PC-9 (cell line): Measurements from ENCODE around the gene HMGN2. TPM values are rescaled to one million over a fixed set of nuclear protein-coding genes. Genes with fewer than 3 reads are reported as not detected.

Source experiments
- BruUV-seq: library from RNA; stranded (reverse); fragments of 400-500 nt; replicated peaks from 2 replicates; lab custom pipeline; 2021; lab: Mats Ljungman, UMichigan
- CTCF ChIA-PET: fragments of 300-600 bp; sonication (Branson Sonifier 250); formaldehyde crosslinking; loops from one replicate; lab custom pipeline; 2022; ENCODE audit warnings: antibody characterized with exemption; lab: Charles Lee
- POLR2A ChIA-PET: fragments of 300-600 bp; sonication (Branson Sonifier 250); formaldehyde crosslinking; loops from one replicate; lab custom pipeline; 2022; ENCODE audit warnings: antibody characterized with exemption; ENCODE audit not compliant: unreplicated experiment; lab: Charles Lee
- DNase-seq, 2 experiments: peaks; one replicate each; pipeline versions ENCODE4 v3.0.0 to v3.0.0-alpha.2; 2015 to 2022; ENCODE audit warnings: mixed read lengths in 1 of 2
- H2AFZ ChIP-seq: fragments of 200-600 bp; sonication (generic); 2 replicates; pipeline ENCODE4 v1.8.1; 2017; ENCODE audit warnings: antibody characterized with exemption
- H3F3A ChIP-seq: fragments of 200-600 bp; sonication (generic); 2 replicates; pipeline ENCODE4 v1.8.1; 2017; ENCODE audit warnings: antibody characterized with exemption, mild to moderate bottlenecking, low read depth; ENCODE audit not compliant: insufficient read depth
- H3K27ac ChIP-seq: fragments of 200-600 bp; sonication (generic); 2 replicates; pipeline ENCODE4 v1.6.1; 2016; ENCODE audit warnings: mixed run types
- H3K27me3 ChIP-seq: fragments of 200-600 bp; sonication (generic); 2 replicates; pipeline ENCODE4 v1.6.1; 2016; ENCODE audit warnings: low read depth, mixed run types; ENCODE audit not compliant: insufficient read depth
- H3K36me3 ChIP-seq: fragments of 200-600 bp; sonication (generic); 2 replicates; pipeline ENCODE4 v1.6.1; 2016; ENCODE audit warnings: low read depth, mixed run types
- H3K4me1 ChIP-seq: fragments of 200-600 bp; sonication (generic); replicated peaks from 2 replicates; pipeline ENCODE4 v1.6.1; 2016; ENCODE audit warnings: mixed run types; ENCODE audit not compliant: insufficient read depth
- H3K4me2 ChIP-seq: fragments of 200-600 bp; sonication (generic); 2 replicates; pipeline ENCODE4 v1.6.1; 2017; ENCODE audit warnings: mixed run types
- H3K4me3 ChIP-seq: fragments of 200-600 bp; sonication (generic); 2 replicates; pipeline ENCODE4 v1.6.1; 2016; ENCODE audit warnings: mixed run types
- H3K79me2 ChIP-seq: fragments of 200-600 bp; sonication (generic); 2 replicates; pipeline ENCODE4 v1.6.1; 2017; ENCODE audit warnings: low read depth, mixed run types
- H3K9me2 ChIP-seq: fragments of 200-600 bp; sonication (generic); 2 replicates; pipeline ENCODE4 v1.8.1; 2017; ENCODE audit warnings: mild to moderate bottlenecking; ENCODE audit not compliant: insufficient read depth
- H3K9me3 ChIP-seq: fragments of 200-600 bp; sonication (generic); 2 replicates; pipeline ENCODE4 v1.8.1; 2016; ENCODE audit warnings: low read depth; ENCODE audit not compliant: insufficient read depth
- H4K20me1 ChIP-seq: fragments of 200-600 bp; sonication (generic); 2 replicates; pipeline ENCODE4 v1.8.1; 2017; ENCODE audit not compliant: insufficient read depth
- EZH2 ChIP-seq: fragments of 200-600 bp; sonication (generic); IDR thresholded peaks from 2 replicates; pipeline ENCODE4 v1.8.0; 2017; ENCODE audit warnings: antibody characterized with exemption, low read depth
- intact Hi-C: fragments of 100-400 bp; cut with micrococcal nuclease; formaldehyde crosslinking; loops from one replicate; pipeline ENCODE4 v1.10.0; 2022; ENCODE audit not compliant: unreplicated experiment
- total RNA-seq: library from RNA; stranded (reverse); gene quantifications from 2 replicates; pipeline ENCODE4 v1.2.3, GENCODE V29; 2021
- TF ChIP-seq, protein P1 (sequence below): fragments of 200-600 bp; sonication (generic); conservative IDR thresholded peaks from 2 replicates; pipeline ENCODE4 v1.6.1; 2017; ENCODE audit warnings: mixed run types, antibody characterized with exemption, mild to moderate bottlenecking, moderate library complexity

Gene HMGN2
- total RNA-seq, 1 experiment from 2014 or later = 629 TPM

GRCh38 chr1:26434161-26434752, 38.0 kb upstream of the HMGN2 start:
- Histone ChIP-seq H3K27me3 (no peaks in the 10 kb centered on the region), H2AFZ (no peak overlapping the region), H3K4me3 (no peak overlapping the region), H3K4me1 (peaks cover 12% of the 10 kb centered on the region), H3K27ac (no peak overlapping the region), H3F3A (peaks cover 7% of the 10 kb centered on the region; the same call in 1 of the 2 replicates), H3K9me3 (no peaks in the 10 kb centered on the region), H3K79me2 (peaks cover 13% of the 10 kb centered on the region; the same call in 1 of the 2 replicates), H3K4me2 (no peak overlapping the region), H4K20me1 (no peaks in the 10 kb centered on the region), H3K9me2 (no peaks in the 10 kb centered on the region), H3K36me3 (no peaks in the 10 kb centered on the region)
- intact Hi-C loops = no loop called here
- TF ChIP-seq, protein P1, sequence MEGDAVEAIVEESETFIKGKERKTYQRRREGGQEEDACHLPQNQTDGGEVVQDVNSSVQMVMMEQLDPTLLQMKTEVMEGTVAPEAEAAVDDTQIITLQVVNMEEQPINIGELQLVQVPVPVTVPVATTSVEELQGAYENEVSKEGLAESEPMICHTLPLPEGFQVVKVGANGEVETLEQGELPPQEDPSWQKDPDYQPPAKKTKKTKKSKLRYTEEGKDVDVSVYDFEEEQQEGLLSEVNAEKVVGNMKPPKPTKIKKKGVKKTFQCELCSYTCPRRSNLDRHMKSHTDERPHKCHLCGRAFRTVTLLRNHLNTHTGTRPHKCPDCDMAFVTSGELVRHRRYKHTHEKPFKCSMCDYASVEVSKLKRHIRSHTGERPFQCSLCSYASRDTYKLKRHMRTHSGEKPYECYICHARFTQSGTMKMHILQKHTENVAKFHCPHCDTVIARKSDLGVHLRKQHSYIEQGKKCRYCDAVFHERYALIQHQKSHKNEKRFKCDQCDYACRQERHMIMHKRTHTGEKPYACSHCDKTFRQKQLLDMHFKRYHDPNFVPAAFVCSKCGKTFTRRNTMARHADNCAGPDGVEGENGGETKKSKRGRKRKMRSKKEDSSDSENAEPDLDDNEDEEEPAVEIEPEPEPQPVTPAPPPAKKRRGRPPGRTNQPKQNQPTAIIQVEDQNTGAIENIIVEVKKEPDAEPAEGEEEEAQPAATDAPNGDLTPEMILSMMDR = no peak
- no peak for TF ChIP-seq EZH2
- POLR2A ChIA-PET = no interaction called here
- BruUV-seq = no TSS peak
- CTCF ChIA-PET = interaction anchor here (1.0 kb wide), 1 partner anchor 17 kb away, joined by 3 read pairs; no protein-coding TSS in a partner anchor
- DNase-seq = no peak

- H4K20me1 ChIP-seq = no peaks in the 10 kb centered on the region
- no peak overlapping the region for H2AFZ ChIP-seq
- H3K36me3 ChIP-seq = no peaks in the 10 kb centered on the region
- H3F3A ChIP-seq = no peaks in the 10 kb centered on the region
- intact Hi-C loops = no loop called here
- no peaks in the 10 kb centered on the region for H3K9me2 ChIP-seq
- no peaks in the 10 kb centered on the region for H3K9me3 ChIP-seq
- H3K4me2 ChIP-seq = no peak overlapping the region
- no peak overlapping the region for H3K4me3 ChIP-seq
- H3K27me3 ChIP-seq = no peaks in the 10 kb centered on the region
- POLR2A ChIA-PET = no interaction called here
- DNase-seq = no peak
- CTCF ChIA-PET = interaction anchor here (0.6 kb wide), 1 partner anchor 79 kb away, joined by 3 read pairs; no protein-coding TSS in a partner anchor
- TF ChIP-seq EZH2 = no peak
- TF ChIP-seq, protein P1 = no peak
- H3K4me1 ChIP-seq = peaks cover 4% of the 10 kb centered on the region
- H3K79me2 ChIP-seq = peaks cover 8% of the 10 kb centered on the region; the same call in 1 of the 2 replicates
- no peak overlapping the region for H3K27ac ChIP-seq
- BruUV-seq = no TSS peak
Observed at GRCh38 chr1:26438041-26438440, 34.2 kb upstream of the HMGN2 start.

DNA sequence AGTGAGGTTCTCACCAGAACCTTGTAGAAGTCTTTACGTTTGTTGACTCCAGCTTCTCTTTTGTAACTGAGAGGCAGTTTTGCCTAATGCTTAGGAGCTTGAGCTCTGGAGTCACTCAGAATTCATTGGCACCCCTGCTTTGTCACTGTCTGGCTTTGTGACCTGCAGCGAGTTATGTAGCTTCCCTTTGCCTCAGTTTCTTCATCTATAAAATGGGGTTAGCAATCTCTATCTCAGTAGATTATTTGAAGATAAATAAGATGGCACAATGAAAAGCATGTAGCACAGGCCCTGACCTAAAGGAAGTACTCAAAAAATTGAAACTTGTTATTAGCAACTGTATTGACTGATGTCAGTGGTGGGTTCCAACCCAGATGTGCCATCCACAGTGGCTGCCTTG, 32.0 kb upstream of the HMGN2 start:
- Histone ChIP-seq H3K4me2 (no peak overlapping the region), H3K9me3 (no peaks in the 10 kb centered on the region), H3K9me2 (no peaks in the 10 kb centered on the region), H3K27ac (no peak overlapping the region), H2AFZ (no peak overlapping the region), H3K27me3 (no peaks in the 10 kb centered on the region), H3K36me3 (no peaks in the 10 kb centered on the region), H3F3A (no peaks in the 10 kb centered on the region), H3K79me2 (no peaks in the 10 kb centered on the region), H3K4me1 (no peaks in the 10 kb centered on the region), H4K20me1 (no peaks in the 10 kb centered on the region), H3K4me3 (no peak overlapping the region)
- intact Hi-C loops = no loop called here
- no TSS peak for BruUV-seq
- DNase-seq = no peak
- TF ChIP-seq, protein P1 = no peak
- no peak for TF ChIP-seq EZH2
- CTCF ChIA-PET = no interaction called here
- POLR2A ChIA-PET = no interaction called here
